Islet of Langerhans (tissue), 1 donor: Measurements from ENCODE around the gene PLXNB1.
A peak's percentile ranks its signal among the peaks of the same experiment; 100 is the strongest.
"Not testable (repeated sequence)": the region's sequence is repeated elsewhere in the genome, so short reads cannot be mapped to it uniquely, and the experiment has no call there.

ENCODE experiments used
- FAIRE-seq: peaks from one replicate; lab custom pipeline; 2011; peaks lifted over from hg19 to GRCh38; lab: Jason Lieb, UNC

PLXNB1 gene, protein sequence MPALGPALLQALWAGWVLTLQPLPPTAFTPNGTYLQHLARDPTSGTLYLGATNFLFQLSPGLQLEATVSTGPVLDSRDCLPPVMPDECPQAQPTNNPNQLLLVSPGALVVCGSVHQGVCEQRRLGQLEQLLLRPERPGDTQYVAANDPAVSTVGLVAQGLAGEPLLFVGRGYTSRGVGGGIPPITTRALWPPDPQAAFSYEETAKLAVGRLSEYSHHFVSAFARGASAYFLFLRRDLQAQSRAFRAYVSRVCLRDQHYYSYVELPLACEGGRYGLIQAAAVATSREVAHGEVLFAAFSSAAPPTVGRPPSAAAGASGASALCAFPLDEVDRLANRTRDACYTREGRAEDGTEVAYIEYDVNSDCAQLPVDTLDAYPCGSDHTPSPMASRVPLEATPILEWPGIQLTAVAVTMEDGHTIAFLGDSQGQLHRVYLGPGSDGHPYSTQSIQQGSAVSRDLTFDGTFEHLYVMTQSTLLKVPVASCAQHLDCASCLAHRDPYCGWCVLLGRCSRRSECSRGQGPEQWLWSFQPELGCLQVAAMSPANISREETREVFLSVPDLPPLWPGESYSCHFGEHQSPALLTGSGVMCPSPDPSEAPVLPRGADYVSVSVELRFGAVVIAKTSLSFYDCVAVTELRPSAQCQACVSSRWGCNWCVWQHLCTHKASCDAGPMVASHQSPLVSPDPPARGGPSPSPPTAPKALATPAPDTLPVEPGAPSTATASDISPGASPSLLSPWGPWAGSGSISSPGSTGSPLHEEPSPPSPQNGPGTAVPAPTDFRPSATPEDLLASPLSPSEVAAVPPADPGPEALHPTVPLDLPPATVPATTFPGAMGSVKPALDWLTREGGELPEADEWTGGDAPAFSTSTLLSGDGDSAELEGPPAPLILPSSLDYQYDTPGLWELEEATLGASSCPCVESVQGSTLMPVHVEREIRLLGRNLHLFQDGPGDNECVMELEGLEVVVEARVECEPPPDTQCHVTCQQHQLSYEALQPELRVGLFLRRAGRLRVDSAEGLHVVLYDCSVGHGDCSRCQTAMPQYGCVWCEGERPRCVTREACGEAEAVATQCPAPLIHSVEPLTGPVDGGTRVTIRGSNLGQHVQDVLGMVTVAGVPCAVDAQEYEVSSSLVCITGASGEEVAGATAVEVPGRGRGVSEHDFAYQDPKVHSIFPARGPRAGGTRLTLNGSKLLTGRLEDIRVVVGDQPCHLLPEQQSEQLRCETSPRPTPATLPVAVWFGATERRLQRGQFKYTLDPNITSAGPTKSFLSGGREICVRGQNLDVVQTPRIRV (N-terminal part only)

DNA sequence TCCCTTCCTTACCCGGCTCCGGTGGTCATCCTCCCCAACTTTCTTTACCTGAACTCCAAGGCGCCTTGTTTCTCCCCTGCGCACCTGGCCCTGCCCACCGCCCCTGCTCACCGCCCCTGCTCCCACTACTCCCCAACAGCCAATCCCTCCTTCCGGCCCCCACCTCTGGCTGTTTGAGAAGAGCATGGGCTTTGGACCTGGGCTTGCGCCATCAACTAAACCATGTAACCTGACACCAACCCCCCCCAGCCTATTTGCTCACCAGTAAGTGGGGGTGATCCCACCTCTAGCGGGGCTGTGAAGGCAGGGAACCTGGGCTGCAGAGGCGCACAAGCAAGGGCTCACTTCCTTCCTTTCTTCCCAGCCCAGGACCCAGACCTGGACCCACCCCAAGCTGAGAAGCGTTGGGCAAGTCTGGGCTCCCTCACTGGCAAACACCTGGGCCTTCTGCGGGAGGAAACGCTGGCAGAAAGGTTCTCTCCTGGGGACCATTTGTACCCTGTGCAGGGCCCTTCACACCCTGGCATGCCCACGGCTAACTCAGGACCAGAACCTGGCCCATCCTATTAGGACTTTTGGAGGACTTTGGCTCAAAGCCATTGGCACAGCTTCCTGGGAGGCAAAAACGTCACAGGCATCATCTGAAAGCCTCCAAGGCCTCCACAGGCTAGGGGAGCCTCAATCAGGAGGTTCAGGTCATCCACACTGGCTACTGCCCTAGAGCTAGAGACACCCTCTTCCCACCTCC lies at the start of gene PLXNB1:
Gene PLXNB1, minus strand, starts transcription at position 127 of the 748 bp plus-strand sequence. CDS start 5,475 bp downstream, outside the sequence.
- FAIRE-seq, result no peak

DNA sequence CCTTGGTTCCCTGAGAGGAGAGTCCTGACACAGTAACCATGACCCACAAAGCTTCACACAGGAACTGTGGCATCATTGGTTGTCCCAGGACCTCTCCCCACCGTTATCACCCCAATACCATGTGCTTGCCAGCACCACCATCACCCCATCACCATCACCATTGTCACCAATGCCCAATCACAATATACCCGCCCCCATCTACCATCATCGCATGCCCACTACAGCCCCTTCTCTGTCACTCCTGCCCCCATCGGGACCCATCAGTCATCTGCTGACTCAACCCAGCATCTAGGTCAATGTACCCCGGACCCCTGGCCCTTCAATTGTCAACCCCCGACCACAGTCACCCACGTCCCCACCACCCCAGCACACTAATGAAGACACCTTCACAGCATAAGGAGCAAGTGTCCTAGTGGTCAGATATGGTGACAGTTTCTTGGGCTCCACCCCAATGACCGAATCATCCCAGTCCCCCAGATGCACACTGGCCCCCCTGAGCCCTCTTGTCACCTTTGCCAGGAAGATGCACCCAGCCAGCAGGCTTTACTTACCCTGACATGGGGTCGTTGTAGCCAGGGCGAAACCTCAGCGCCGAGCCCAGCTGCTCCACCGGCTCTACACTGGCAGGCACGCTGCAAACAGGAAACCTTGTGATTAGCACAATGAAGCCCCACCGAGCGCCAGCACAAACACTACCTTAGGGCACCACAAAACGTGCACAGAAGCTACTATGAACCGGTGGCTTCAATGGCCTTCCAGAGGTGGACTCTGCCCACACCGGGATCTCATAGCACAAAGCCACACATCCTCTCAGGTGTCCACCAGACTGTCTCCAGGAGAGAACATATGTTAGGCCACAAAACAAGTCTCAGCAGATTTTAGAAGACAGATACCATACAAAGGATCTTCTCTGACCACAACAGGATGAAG lies 49.0 kb upstream of the PLXNB1 start:
- FAIRE-seq, result no peak

DNA sequence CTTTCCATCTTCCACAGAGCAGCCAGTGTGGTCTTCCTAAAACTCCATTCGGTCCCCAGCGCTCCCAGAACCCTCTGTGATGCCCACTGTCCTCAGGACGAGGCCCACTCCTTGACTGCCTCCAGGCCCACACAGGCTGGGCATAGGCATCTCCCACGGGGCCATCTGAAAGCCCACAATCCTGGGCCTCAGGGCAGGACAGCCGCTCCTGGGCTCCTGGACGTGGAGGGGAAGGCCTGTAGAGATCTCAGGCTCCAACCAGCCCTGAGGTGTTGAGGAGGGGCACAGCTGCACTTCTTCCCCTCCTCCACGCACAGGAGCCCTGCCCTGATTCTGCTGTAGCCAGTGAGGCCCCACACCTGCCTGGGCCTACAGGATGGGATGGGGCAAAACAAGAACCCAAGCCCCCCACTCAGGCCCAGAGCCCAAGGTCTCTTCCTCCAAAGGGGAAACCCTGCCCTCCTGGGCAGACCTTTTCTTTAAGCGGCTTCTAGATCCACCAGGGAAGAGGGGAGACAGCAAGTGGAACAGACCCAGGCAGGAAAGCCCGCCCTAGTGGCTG lies 48.2 kb upstream of the PLXNB1 start:
- FAIRE-seq, result no peak

DNA sequence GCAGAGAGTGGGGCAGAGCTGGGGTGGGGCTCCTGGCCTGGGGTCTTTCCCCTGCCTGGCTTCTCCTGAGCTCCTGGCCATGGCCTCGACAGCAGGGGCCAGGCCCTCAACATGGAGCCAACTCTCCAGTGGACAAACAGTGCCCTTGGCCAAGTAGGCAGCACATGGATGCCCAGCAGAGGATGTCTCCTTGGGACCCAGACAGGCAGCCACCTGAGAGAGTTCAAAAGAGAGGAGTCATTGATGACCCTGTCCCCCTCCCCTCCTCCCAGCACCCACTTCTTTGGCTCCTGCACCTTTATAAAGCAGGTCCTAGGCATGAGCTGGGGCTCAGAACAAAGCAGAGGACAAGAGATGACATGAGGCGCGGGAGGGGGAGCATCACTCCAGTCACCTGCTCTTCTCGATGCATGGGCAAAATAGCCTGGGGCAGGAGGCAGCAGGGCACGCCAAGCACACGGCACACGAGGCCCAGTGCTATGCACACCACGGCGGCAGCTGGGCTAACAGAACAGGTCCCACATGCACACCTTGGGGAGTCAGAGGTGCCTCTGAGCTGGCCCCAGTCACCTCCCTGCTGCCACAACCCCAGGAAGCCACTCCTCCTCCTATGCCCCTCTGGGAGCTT lies 46.7 kb upstream of the PLXNB1 start:
- no peak for FAIRE-seq

DNA sequence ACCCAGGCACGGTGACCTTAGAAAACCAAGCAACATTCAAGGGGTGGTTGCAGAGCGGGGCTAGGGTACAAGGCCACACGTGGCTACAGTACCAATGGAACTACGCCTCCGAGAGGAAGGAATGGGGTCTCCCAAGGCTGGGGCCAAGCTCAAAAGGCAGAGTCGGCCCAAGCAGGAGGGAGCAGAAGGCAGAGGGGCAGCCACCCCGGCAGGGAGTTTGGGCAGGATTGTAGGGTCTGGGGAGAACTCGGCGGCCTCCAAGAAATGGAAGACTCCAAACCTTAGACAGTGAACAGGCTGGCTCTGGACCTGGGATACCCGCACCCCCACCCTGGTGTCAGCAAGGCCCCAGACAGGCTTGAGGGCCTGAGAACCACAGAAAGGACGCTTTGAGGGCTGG lies 45.3 kb upstream of the PLXNB1 start:
- no peak for FAIRE-seq

DNA sequence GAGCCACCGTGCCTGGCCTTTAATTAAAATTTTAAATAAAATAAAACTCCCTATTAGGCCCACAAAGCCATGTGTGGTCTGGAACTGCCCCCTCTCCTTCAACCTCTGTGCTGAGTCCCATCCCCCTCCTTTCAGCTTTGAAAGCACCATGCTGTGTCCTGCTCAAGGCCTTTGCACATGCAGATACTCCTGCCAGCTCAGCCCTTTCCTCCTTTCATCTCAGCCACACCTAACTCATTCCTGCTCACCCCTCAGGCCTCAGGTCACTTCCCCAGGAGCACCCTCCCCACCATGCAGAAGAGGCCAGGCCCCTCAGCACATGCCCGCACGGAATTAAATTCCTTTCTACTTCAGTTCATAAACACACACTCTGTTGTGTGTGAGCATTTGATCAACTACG lies 44.7 kb upstream of the PLXNB1 start:
- no peak for FAIRE-seq

DNA sequence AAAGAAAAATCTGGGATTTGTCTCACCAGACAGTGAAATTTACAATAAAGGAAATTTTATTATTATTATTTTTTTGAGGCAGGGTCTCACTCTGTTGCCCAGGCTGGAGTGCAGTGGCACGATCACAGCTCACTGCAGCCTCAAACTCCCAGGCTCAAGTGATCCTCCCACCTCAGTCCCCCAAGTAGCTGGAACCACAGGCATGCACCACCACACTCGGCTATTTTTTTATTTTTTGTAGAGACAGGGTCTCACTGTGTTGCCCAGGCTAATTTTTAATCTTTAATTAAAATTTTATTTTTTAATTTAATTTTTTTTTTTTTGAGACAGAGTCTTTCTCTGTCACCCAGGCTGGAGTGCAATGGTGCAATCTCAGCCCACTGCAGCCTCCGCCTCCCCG lies 44.1 kb upstream of the PLXNB1 start:
- FAIRE-seq, result not testable (repeated sequence)

DNA sequence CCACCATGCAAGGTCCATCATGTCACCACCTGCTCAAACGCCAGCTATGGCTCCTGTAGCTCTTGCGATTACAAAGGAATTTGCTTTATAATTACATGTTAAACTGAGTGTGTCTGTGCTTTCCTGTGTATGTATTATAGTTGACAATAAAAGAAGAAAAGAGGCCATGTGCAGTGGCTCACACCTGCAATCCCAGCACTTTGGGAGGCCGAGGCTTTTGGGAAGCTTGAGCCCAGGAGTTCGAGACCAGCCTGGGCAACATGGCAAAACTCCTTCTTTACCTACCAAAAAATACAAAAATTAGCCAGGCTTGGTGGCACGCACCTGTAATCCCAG lies 43.7 kb upstream of the PLXNB1 start:
- no peak for FAIRE-seq

DNA sequence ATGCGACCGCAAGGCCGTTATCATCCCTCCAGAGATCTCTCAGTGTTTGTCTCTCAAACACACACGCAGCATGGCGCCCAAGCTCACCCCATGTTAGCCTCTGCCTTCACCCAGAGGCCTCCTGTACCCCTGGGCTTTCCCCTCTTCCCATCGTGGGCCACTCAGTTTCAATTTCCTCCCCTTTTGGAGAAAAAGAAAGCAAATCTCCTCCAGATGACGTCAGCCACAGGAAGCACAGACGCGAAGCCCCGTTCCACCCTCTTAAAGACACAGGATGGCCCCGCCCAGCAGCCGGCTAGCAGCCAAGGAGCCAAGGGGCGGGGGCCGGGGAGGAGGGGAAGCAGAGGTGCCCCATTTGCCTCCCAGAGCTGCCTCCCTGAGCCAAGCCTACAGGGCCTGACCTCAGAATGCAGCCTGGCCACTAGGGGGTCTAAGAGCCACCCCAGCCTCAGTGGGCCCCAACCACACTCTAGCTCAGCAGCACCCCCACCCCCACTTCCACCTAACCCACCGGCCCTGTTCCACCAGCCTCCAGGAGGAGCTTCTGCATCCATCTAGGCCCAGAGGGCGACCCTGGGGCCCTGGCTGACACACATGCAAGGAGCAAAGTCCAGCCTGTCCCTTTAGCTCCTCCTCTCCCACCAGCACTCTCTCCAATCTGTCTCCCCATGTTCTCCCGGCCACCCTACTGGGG lies 43.2 kb upstream of the PLXNB1 start:
- FAIRE-seq, result peak; percentile 56

DNA sequence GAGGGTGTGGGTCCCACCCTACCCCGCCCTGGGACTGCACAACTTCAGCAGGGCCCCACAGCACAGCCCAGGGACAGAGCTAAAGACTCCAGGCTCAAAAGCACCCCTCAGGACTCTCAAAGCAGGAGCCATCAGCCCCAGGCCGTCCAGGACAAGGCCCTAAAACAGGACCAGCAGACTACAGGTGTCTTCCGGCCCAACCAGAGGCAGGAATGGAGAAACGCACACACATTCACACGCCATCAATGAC lies 42.7 kb upstream of the PLXNB1 start:
- FAIRE-seq, result no peak

DNA sequence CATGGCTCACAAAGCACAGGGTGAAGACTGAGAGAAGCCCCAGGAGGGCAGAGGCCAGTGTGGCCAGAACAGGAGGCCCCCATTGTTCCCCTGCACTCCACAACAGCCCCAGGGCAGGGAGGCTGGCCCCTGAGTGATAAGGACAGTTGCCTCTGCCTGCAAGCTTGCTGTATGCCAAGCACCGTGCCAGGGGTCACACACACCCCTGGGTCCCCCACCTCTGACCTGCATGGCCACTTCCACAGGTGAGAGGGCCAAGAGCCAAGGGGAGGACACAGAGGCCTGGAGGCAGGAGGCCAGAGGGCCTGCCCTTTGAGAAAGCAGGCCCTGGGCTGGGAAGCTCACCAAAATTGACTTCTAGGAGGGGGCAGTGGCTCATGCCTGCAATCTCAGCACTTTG lies 40.4 kb upstream of the PLXNB1 start:
- no peak for FAIRE-seq

DNA sequence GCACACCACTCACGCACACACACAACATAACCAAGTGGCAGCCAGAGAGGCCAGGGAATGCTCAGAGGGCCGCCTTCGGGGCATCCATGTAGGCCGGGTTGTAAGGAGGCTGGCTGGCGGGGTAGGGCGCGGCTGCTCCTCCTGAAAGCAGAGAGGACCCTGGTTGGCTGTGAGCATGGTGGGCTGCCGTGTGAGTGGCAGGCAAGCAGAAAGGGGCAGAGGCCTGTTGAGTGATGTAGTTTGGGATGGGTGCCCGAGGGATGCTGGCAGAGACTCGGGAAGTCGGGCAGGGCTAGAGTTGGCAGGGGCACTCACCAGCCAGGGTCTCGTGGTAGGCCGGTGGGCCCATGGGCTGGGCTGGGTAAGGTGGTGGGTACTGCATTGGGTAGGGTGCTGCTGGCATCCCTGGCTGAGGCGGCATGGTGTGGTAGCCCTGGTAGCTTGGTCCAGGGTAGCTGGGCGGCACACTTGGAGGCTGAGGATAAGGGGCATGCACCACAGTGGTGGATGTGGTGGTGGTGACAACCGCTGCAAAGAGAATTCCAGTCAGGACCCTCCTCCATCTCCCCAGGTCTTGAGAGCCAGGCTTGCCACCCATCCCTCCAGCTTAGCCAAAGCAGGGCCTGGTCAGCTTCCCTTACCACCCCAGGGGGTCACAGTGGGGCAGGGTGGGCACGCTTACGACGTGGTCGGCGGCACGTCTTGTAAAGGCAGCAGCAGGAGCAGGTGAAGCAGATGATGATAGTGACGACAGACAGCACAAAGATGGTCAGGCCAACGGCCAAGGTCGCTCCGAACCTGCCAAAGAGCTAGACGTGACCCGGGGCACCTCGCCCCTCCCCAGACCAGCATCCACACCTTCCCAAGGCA lies 39.4 kb upstream of the PLXNB1 start:
- FAIRE-seq, result no peak

DNA sequence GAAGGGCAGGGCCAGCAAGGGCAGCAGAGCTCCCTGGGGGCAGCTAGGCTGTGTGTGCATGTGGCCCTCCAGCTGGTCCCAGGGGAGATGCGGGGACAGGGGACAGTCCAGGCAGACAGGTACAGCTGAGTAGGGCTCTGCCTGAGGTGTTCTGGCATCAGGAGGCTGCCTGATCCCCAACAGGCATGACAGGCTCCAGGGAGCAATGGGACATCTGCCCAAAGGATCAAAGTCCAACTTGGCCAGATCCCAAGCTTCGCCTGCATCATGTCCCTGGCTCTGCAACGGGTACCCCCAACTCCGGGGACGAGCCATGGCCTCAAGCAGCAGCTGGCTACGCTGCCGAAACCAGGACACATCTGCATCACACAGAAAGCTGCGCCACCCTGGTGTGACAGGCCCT lies 38.4 kb upstream of the PLXNB1 start:
- no peak for FAIRE-seq

DNA sequence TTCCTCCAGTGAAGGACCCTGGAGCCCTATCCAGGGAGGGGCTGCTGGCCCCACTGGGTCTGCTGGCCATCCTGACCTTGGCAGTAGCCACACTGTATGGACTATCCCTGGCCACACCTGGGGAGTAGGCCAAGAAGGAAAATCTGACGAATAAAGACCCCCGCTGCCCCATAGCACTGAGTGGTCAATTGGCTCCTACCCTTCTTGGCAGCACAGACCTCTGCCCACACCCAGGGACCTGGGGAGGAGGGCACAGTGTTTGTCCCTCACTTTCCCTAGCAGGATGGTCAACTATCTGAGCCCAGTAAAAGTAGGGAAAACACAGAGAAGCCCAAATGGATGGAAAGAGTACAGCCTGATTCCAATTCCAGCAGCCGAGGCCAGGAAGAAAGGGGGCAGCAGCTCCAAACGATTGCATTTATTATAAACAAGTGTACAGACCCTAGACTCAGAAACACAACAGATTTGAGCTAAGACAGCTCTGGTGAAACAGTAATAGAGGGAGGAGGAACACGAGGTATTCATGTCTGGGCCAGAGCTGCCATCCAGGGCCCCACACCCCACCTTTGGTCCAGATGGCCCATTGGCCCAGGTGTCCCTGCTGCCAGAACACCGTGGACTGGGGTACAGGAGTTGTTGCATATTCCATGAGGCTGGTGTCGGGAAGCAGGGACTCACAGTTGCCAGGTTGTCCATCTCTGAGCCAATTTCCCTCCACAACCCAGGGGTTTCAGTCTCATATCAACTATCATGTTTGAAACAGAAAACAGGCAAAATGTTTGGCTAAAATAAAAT lies 37.8 kb upstream of the PLXNB1 start:
- FAIRE-seq, result no peak

DNA sequence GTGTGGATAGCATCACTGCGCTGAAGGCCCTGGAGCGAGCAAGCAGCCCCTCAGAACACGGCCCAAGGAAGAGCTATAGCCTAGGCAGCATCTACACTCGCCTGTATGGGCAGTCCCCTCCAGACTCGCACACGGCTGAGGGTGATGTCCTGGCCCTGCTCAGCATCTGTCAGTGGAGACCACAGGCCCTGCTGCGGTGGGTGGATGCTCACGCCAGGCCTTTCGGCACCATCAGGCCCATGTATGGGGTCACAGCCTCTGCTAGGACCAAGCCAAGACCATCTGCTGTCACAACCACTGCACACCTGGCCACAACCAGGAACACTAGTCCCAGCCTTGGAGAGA lies 37.2 kb upstream of the PLXNB1 start:
- no peak for FAIRE-seq

DNA sequence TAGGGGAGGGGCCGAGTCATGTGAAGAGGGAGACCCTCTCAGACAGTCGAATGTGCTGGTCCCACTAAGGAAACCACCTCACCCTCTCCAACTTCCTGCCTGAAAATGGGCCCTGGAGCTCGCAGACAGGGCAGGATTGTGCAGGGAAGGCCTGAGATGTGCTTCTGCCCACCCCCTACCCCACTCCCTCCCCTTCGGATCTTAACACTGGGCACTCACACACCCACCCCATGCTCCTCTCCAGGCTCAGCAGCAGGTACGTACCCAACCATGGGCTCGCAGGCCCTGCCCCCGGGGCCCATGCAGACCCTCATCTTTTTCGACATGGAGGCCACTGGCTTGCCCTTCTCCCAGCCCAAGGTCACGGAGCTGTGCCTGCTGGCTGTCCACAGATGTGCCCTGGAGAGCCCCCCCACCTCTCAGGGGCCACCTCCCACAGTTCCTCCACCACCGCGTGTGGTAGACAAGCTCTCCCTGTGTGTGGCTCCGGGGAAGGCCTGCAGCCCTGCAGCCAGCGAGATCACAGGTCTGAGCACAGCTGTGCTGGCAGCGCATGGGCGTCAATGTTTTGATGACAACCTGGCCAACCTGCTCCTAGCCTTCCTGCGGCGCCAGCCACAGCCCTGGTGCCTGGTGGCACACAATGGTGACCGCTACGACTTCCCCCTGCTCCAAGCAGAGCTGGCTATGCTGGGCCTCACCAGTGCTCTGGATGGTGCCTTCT lies 36.7 kb upstream of the PLXNB1 start:
- FAIRE-seq, result no peak
